Keratinocyte (primary cell): Measurements from ENCODE around the gene NIM1K.

Experiments used
- CTCF ChIP-seq, 3 experiments: IDR thresholded peaks in 1 of 3; conservative IDR thresholded peaks in 1 of 3; optimal IDR thresholded peaks in 1 of 3; 2 replicates in 2 of 3; 3 replicates in 1 of 3; pipeline versions ENCODE3 to v1.5.1; 2011; ENCODE audit warnings: low read length in 3 of 3, mild to moderate bottlenecking in 3 of 3, moderate library complexity in 2 of 3, control low read depth in 1 of 3, inconsistent platforms in 1 of 3; ENCODE audit not compliant: insufficient read depth in 2 of 3; ENCODE audit errors: extremely low read depth in 1 of 3
- EZH2 ChIP-seq: IDR thresholded peaks from one replicate; pipeline ENCODE4 v1.6.1; 2012; ENCODE audit warnings: inconsistent platforms, mild to moderate bottlenecking, low read length, moderate library complexity

DNA sequence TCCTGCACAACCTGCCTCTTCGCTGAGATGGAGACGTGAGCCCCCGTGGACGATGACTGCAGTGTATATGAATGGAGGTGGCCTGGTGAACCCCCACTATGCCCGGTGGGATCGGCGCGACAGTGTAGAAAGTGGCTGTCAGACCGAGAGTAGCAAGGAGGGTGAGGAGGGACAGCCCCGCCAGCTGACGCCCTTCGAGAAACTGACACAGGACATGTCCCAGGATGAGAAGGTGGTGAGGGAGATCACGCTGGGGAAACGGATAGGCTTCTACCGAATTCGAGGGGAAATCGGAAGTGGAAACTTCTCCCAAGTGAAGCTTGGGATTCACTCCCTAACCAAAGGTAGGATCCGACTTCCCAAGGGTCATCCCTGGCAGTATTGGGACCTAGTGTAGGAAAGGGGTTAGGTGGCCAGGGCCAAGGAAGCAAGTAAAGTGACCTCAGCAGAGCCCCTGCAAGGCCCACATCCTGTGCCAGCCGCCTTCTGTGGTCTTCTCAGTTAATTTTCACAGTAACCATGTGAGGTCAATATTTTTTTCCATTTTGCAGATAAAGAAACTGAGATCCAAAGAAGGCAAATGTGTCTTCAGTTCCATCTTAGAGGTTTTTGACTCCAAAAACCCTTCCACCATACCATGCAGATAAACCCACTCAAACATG is 53.8 kb downstream of the NIM1K start:
- TF ChIP-seq CTCF (optimal IDR thresholded peaks at IDR 0.05 in 1 of 3, IDR thresholded peaks at IDR 0.05 in 1 of 3, conservative IDR thresholded peaks at IDR 0.05 in 1 of 3; ENCODE audit: extremely low read depth in 1 of 3, insufficient read depth in 2 of 3, low read length in 3 of 3) (no peak), EZH2 (no peak)
